ENCODE results near the gene SNTG2. TPM values are rescaled to one million over a fixed set of nuclear protein-coding genes. Genes with fewer than 3 reads are reported as not detected.

SNTG2 gene
- total RNA-seq, 4 donors from 2014 or later: 9.0 to 44.6 (median 30.8) TPM

GRCh38 chr2:1028831-1029230 lies 78.2 kb downstream of the SNTG2 start:
- no peak overlapping the region for H3K4me3 ChIP-seq
- 85 to 92% methylated on average over 8 of the region's 8 CpGs for WGBS, 2 donors
- TF ChIP-seq EP300 (IDR thresholded peaks at IDR 0.05) (no peak), POLR2A (IDR thresholded peaks at IDR 0.05) (no peak)
- H3K27ac ChIP-seq: no peak overlapping the region
- no peaks in the 10 kb centered on the region for H3K36me3 ChIP-seq
- H3K9me3 ChIP-seq: no peaks in the 10 kb centered on the region
- H3K27me3 ChIP-seq: no peaks in the 10 kb centered on the region
- H3K4me1 ChIP-seq: no peaks in the 10 kb centered on the region
- DNase-seq (ENCODE audit: low spot score in 2 of 2): no peak

- Histone ChIP-seq H3K4me1 (no peaks in the 10 kb centered on the region), H3K27ac (no peak overlapping the region), H3K27me3 (no peaks in the 10 kb centered on the region), H3K36me3 (no peaks in the 10 kb centered on the region), H3K4me3 (no peak overlapping the region), H3K9me3 (no peaks in the 10 kb centered on the region)
- no peak for DNase-seq (ENCODE audit: low spot score in 2 of 2)
- WGBS, 2 donors: 91 to 94% methylated on average over 13 of the region's 13 CpGs
- TF ChIP-seq CTCF (IDR thresholded peaks at IDR 0.05) (no peak), EP300 (IDR thresholded peaks at IDR 0.05) (no peak), POLR2A (IDR thresholded peaks at IDR 0.05) (no peak)
Observed at GRCh38 chr2:1032030-1032429, 81.4 kb downstream of the SNTG2 start.

GRCh38 chr2:1033069-1033468 lies 82.4 kb downstream of the SNTG2 start:
- H3K36me3 ChIP-seq: no peaks in the 10 kb centered on the region
- no peaks in the 10 kb centered on the region for H3K4me1 ChIP-seq
- TF ChIP-seq EP300 (IDR thresholded peaks at IDR 0.05): no peak
- TF ChIP-seq POLR2A (IDR thresholded peaks at IDR 0.05): no peak
- TF ChIP-seq CTCF (IDR thresholded peaks at IDR 0.05): no peak
- 88 to 95% methylated on average over 3 of the region's 3 CpGs for whole genome bisulfite sequencing, 2 donors
- no peak overlapping the region for H3K4me3 ChIP-seq
- no peak for DNase-seq (ENCODE audit: low spot score in 2 of 2)
- no peaks in the 10 kb centered on the region for H3K9me3 ChIP-seq
- H3K27ac ChIP-seq: no peak overlapping the region
- H3K27me3 ChIP-seq: no peaks in the 10 kb centered on the region

- TF ChIP-seq CTCF (IDR thresholded peaks at IDR 0.05): no peak
- no peak for TF ChIP-seq POLR2A (IDR thresholded peaks at IDR 0.05)
- Histone ChIP-seq H3K4me1 (no peaks in the 10 kb centered on the region), H3K27me3 (no peaks in the 10 kb centered on the region), H3K4me3 (no peak overlapping the region), H3K9me3 (no peaks in the 10 kb centered on the region), H3K27ac (no peak overlapping the region), H3K36me3 (no peaks in the 10 kb centered on the region)
- no peak for DNase-seq (ENCODE audit: low spot score in 2 of 2)
- 67 to 79% methylated on average over 4 of the region's 4 CpGs for WGBS, 2 donors
Observed at GRCh38 chr2:1037066-1037465, 86.4 kb downstream of the SNTG2 start.

- DNase-seq (ENCODE audit: low spot score in 2 of 2): no peak
- H3K27me3 ChIP-seq: no peaks in the 10 kb centered on the region
- no peaks in the 10 kb centered on the region for H3K36me3 ChIP-seq
- 59 to 65% methylated on average over 5 of the region's 5 CpGs for WGBS, 2 donors
- H3K4me1 ChIP-seq: no peaks in the 10 kb centered on the region
- no peak overlapping the region for H3K27ac ChIP-seq
- no peak overlapping the region for H3K4me3 ChIP-seq
- TF ChIP-seq CTCF (IDR thresholded peaks at IDR 0.05): no peak
- TF ChIP-seq EP300 (IDR thresholded peaks at IDR 0.05): no peak
- TF ChIP-seq POLR2A (IDR thresholded peaks at IDR 0.05): no peak
- H3K9me3 ChIP-seq: peaks cover 0 to 20% (median 0%) of the 10 kb centered on the region in 4 donors
Observed at GRCh38 chr2:1039549-1039948, 88.9 kb downstream of the SNTG2 start.

All from tibial nerve (tissue), 4 donors.